Osteocyte (in vitro differentiated cells): ENCODE data around the gene RLN1. TPM values are rescaled to one million over a fixed set of nuclear protein-coding genes. Genes with fewer than 3 reads are reported as not detected.

Experiments
- DNase-seq: peaks from one replicate; pipeline ENCODE4 v3.0.0; 2021; ENCODE audit warnings: mixed read lengths; ENCODE audit not compliant: unreplicated experiment; ENCODE audit errors: extremely low spot score
- H3K27ac Mint-ChIP-seq: one replicate; pipeline ENCODE4 v1.8.0; 2021; ENCODE audit warnings: mild to moderate bottlenecking, mixed read lengths; ENCODE audit not compliant: unreplicated experiment
- H3K27me3 Mint-ChIP-seq: one replicate; pipeline ENCODE4 v1.8.0; 2021; ENCODE audit warnings: mixed read lengths; ENCODE audit not compliant: unreplicated experiment
- H3K36me3 Mint-ChIP-seq: one replicate; pipeline ENCODE4 v1.8.0; 2021; ENCODE audit warnings: mixed read lengths; ENCODE audit not compliant: unreplicated experiment
- H3K4me1 Mint-ChIP-seq: one replicate; pipeline ENCODE4 v1.8.0; 2021; ENCODE audit warnings: mixed read lengths; ENCODE audit not compliant: unreplicated experiment
- H3K4me3 Mint-ChIP-seq: one replicate; pipeline ENCODE4 v1.8.0; 2021; ENCODE audit warnings: mild to moderate bottlenecking, moderate library complexity, mixed read lengths; ENCODE audit not compliant: unreplicated experiment
- H3K9me3 Mint-ChIP-seq: one replicate; pipeline ENCODE4 v1.8.0; 2021; ENCODE audit warnings: mixed read lengths; ENCODE audit not compliant: unreplicated experiment
- CTCF ChIP-seq: fragments of 200-600 bp; sonication (generic); IDR thresholded peaks from 2 replicates; pipeline ENCODE4 v1.5.0; 2021; ENCODE audit warnings: antibody characterized with exemption, mild to moderate bottlenecking, moderate library complexity
- total RNA-seq: library from RNA; stranded (reverse); gene quantifications from 2 replicates; pipeline ENCODE4 v1.2.1, GENCODE V29; 2021

The RLN1 gene
- total RNA-seq, 1 donor from 2014 or later, result not detected

- H3K4me3 Mint-ChIP-seq, result no peak overlapping the region
Observed at GRCh38 chr9:5375790-5376477, 36.3 kb upstream of the RLN1 start.

GRCh38 chr9:5375091-5375490, 35.4 kb upstream of the RLN1 start:
- no peaks in the 10 kb centered on the region for H3K36me3 Mint-ChIP-seq
- no peak for DNase-seq
- H3K27ac Mint-ChIP-seq, result no peak overlapping the region
- no peaks in the 10 kb centered on the region for H3K4me1 Mint-ChIP-seq
- no peak overlapping the region for H3K4me3 Mint-ChIP-seq
- no peaks in the 10 kb centered on the region for H3K27me3 Mint-ChIP-seq
- H3K9me3 Mint-ChIP-seq, result no peaks in the 10 kb centered on the region
- TF ChIP-seq CTCF, result no peak

More at GRCh38 chr9:5375790-5376477, 36.3 kb upstream of the RLN1 start:
- no peak for DNase-seq
- no peaks in the 10 kb centered on the region for H3K36me3 Mint-ChIP-seq
- H3K27me3 Mint-ChIP-seq, result no peaks in the 10 kb centered on the region
- no peak overlapping the region for H3K27ac Mint-ChIP-seq
- TF ChIP-seq CTCF, result no peak
- H3K4me1 Mint-ChIP-seq, result no peaks in the 10 kb centered on the region
- peaks cover 4% of the 10 kb centered on the region for H3K9me3 Mint-ChIP-seq

GRCh38 chr9:5364294-5365024, 24.8 kb upstream of the RLN1 start:
- peaks cover 6% of the 10 kb centered on the region for H3K9me3 Mint-ChIP-seq
- no peaks in the 10 kb centered on the region for H3K27me3 Mint-ChIP-seq
- no peak for TF ChIP-seq CTCF
- DNase-seq, result no peak
- H3K36me3 Mint-ChIP-seq, result no peaks in the 10 kb centered on the region
- H3K4me3 Mint-ChIP-seq, result no peak overlapping the region
- no peak overlapping the region for H3K27ac Mint-ChIP-seq
- peaks cover 5% of the 10 kb centered on the region for H3K4me1 Mint-ChIP-seq

DNA sequence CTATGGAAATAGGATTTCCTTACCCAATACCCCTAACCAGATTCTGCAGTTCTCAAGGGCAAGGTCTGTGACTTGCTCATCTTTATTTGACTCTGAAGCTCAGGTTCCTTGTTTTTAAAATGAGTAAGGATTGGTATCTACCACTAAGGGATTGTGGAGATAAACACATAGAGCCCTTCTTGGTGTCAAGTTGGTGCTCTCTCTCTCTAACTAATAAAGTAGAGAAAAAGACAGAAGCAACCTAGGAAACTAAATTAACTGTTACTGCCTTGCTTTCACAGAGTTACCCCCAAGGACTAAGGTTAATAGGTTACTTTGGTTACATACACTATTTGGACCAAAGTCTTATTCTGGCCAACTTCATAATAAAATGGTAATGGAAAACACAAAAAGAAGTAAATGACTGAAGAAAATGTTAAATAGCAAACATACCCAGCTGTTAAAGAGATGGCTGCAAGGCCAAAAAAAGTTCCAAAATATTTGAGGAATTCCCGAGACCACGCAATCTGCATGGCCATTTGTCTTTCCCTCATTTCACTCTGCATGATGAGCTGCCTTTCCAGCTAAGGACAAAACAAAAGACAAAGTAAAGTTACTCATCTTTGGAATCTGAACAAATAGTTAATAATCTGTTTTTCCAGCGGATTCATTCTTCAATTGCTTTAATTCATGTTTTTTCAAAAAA, 21.8 kb upstream of the RLN1 start:
- Mint-ChIP-seq H3K4me3 (no peak overlapping the region), H3K27me3 (no peaks in the 10 kb centered on the region), H3K36me3 (peaks cover 3% of the 10 kb centered on the region), H3K9me3 (peaks cover 12% of the 10 kb centered on the region), H3K4me1 (peaks cover 5% of the 10 kb centered on the region), H3K27ac (no peak overlapping the region)
- TF ChIP-seq CTCF, result no peak
- no peak for DNase-seq

DNA sequence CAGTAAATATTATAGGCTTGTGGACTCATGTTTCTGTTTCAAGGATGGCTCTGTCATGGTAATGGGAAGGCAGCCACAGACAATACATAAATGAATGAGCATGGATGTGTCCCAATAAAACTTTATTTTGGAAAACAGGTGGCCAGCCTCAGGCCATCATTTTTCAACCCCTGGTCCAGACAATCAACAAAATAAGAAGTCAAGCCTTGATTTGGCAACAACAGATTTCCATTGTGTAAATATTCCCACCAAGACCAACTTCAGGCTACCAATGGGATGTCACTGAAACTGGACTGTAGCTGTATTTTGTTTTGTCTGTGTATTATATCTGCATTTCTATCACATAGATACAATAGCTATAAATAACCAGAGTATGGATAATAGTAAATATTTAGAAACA, 20.7 kb upstream of the RLN1 start:
- no peak for TF ChIP-seq CTCF
- no peaks in the 10 kb centered on the region for H3K27me3 Mint-ChIP-seq

More for the DNA sequence above, 20.7 kb upstream of the RLN1 start:
- Mint-ChIP-seq H3K4me1 (peaks cover 5% of the 10 kb centered on the region), H3K36me3 (peaks cover 3% of the 10 kb centered on the region), H3K4me3 (no peak overlapping the region), H3K27ac (no peak overlapping the region), H3K9me3 (peaks cover 12% of the 10 kb centered on the region)
- DNase-seq, result no peak
